ENCODE data around the gene TMEM225B. TPM values are rescaled to one million over a fixed set of nuclear protein-coding genes. Genes with fewer than 3 reads are reported as not detected.
"Not testable (repeated sequence)": the region's sequence is repeated elsewhere in the genome, so short reads cannot be mapped to it uniquely, and the experiment has no call there.

Gene TMEM225B
- polyA plus RNA-seq, 1 donor from 2014 or later, result 2.9 TPM

DNA sequence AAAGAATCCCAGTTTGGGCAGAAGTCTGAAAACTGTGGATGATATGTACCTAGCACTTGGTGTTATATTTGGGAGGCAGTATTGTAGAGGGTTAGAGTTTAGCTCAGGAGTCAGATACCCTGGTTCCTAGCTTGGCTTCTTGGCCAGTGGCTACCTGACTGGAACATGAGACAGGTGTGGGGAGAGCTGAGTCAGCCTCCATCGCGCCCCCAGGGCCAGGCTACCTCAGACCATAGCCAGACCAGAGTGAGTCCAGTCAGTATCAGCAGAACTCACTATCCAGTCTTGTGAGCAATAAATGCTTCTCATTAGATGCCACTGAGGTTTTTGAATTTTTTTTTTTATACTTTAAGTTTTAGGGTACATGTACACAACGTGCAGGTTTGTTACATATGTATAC, 55.7 kb downstream of the TMEM225B start:
- no peaks in the 10 kb centered on the region for H3K79me2 ChIP-seq (replicated peaks; ENCODE audit: insufficient read depth, low read length)
- H3K9me3 ChIP-seq (ENCODE audit: low read length), result no peaks in the 10 kb centered on the region
- H2AFZ ChIP-seq (ENCODE audit: low read depth, low read length), result no peak overlapping the region
- no peaks in the 10 kb centered on the region for H3K36me3 ChIP-seq (ENCODE audit: insufficient read depth, low read length)
- no peak overlapping the region for H3K27ac ChIP-seq (ENCODE audit: low read length)
- H3K4me2 ChIP-seq (ENCODE audit: low read length), result no peak overlapping the region
- H3K9ac ChIP-seq (ENCODE audit: low read length), result no peak overlapping the region
- no peaks in the 10 kb centered on the region for H3K27me3 ChIP-seq (ENCODE audit: insufficient read depth, low read depth, low read length)
- H4K20me1 ChIP-seq (ENCODE audit: insufficient read depth), result no peaks in the 10 kb centered on the region
- no peaks in the 10 kb centered on the region for H3K9me2 ChIP-seq (ENCODE audit: insufficient read depth, low read length)
- H3K4me3 ChIP-seq (ENCODE audit: low read length), result no peak overlapping the region
- no peaks in the 10 kb centered on the region for H3F3A ChIP-seq (ENCODE audit: insufficient read depth, low read length, poor library complexity, severe bottlenecking)
- TF ChIP-seq RAD21 (conservative IDR thresholded peaks at IDR 0.05), result no peak
- TF ChIP-seq REST (IDR thresholded peaks at IDR 0.05; ENCODE audit: borderline replicate concordance), result no peak
- TF ChIP-seq CTCF (IDR thresholded peaks at IDR 0.05; ENCODE audit: poor library complexity, severe bottlenecking), result no peak
- TF ChIP-seq TAF1 (IDR thresholded peaks at IDR 0.05; ENCODE audit: low read depth), result no peak
- no peak for TF ChIP-seq EZH2 (IDR thresholded peaks at IDR 0.05; ENCODE audit: borderline replicate concordance, insufficient read depth, low read length, poor library complexity, severe bottlenecking)
- TF ChIP-seq EP300 (conservative IDR thresholded peaks at IDR 0.05; ENCODE audit: poor library complexity, severe bottlenecking), result no peak
- no peak for TF ChIP-seq SMC3 (conservative IDR thresholded peaks at IDR 0.05; ENCODE audit: poor library complexity)
- TF ChIP-seq MXI1 (conservative IDR thresholded peaks at IDR 0.05; ENCODE audit: poor library complexity, severe bottlenecking), result no peak
- TF ChIP-seq POLR2AphosphoS5 (IDR thresholded peaks at IDR 0.05), result no peak

GRCh38 chr7:99654626-99655025, 56.6 kb downstream of the TMEM225B start:
- H3F3A ChIP-seq (ENCODE audit: insufficient read depth, low read length, poor library complexity, severe bottlenecking); H4K20me1 ChIP-seq (ENCODE audit: insufficient read depth); H3K9me2 ChIP-seq (ENCODE audit: insufficient read depth, low read length): not testable (repeated sequence)

DNA sequence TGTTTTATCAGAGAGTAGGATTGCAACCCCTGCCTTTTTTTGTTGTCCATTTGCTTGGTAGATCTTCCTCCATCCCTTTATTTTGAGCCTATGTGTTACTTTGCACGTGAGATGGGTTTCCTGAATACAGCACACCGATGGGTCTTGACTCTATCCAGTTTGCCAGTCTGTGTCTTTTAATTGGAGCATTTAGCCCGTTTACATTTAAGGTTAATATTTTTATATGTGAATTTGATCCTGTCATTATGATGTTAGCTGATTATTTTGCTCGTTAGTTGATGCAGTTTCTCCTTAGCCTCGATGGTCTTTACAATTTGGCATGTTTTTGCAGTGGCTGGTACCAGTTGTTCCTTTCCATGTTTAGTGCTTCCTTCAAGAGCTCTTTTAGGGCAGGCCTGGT, 59.8 kb downstream of the TMEM225B start:
- H3K27me3 ChIP-seq (ENCODE audit: insufficient read depth, low read depth, low read length); H3K4me3 ChIP-seq (ENCODE audit: low read length); H3K9me3 ChIP-seq (ENCODE audit: low read length); H3K79me2 ChIP-seq (replicated peaks; ENCODE audit: insufficient read depth, low read length); H3K4me2 ChIP-seq (ENCODE audit: low read length); H3K9ac ChIP-seq (ENCODE audit: low read length); H3K9me2 ChIP-seq (ENCODE audit: insufficient read depth, low read length); H3F3A ChIP-seq (ENCODE audit: insufficient read depth, low read length, poor library complexity, severe bottlenecking); H2AFZ ChIP-seq (ENCODE audit: low read depth, low read length); H3K36me3 ChIP-seq (ENCODE audit: insufficient read depth, low read length); H3K27ac ChIP-seq (ENCODE audit: low read length); H4K20me1 ChIP-seq (ENCODE audit: insufficient read depth): not testable (repeated sequence)

More at GRCh38 chr7:99654626-99655025, 56.6 kb downstream of the TMEM225B start:
- H3K27ac ChIP-seq (ENCODE audit: low read length); H3K4me2 ChIP-seq (ENCODE audit: low read length); H3K79me2 ChIP-seq (replicated peaks; ENCODE audit: insufficient read depth, low read length); H3K9me3 ChIP-seq (ENCODE audit: low read length); H3K4me3 ChIP-seq (ENCODE audit: low read length); H2AFZ ChIP-seq (ENCODE audit: low read depth, low read length); H3K27me3 ChIP-seq (ENCODE audit: insufficient read depth, low read depth, low read length); H3K9ac ChIP-seq (ENCODE audit: low read length); H3K36me3 ChIP-seq (ENCODE audit: insufficient read depth, low read length): not testable (repeated sequence)

Other genes with a start within 250 kb of the TMEM225B start
- gene ARPC1B, start 223.5 kb upstream of the TMEM225B start, polyA plus RNA-seq, result 1.7 and 3.6 TPM in 2 replicates
- 185 and 212 TPM in 2 replicates for gene PDAP1, start 189.7 kb upstream of the TMEM225B start, polyA plus RNA-seq
- 200 and 251 TPM in 2 replicates for gene BUD31, start 189.3 kb upstream of the TMEM225B start, polyA plus RNA-seq
- 4.0 and 5.7 TPM in 2 replicates for gene PTCD1, start 159.5 kb upstream of the TMEM225B start, polyA plus RNA-seq
- 209 and 238 TPM in 2 replicates for gene CPSF4, start 159.3 kb upstream of the TMEM225B start, polyA plus RNA-seq
- gene ATP5MF, start 132.1 kb upstream of the TMEM225B start, polyA plus RNA-seq, result 1,790 and 1,998 TPM in 2 replicates
- 49.9 and 59.8 TPM in 2 replicates for gene ZNF789, start 125.4 kb upstream of the TMEM225B start, polyA plus RNA-seq
- 9.5 and 11.2 TPM in 2 replicates for gene ZNF394, start 98.0 kb upstream of the TMEM225B start, polyA plus RNA-seq
- 18.6 and 21.8 TPM in 2 replicates for gene ZKSCAN5, start 93.6 kb upstream of the TMEM225B start, polyA plus RNA-seq
- 21.7 and 24.0 TPM in 2 replicates for gene FAM200A, start 46.2 kb upstream of the TMEM225B start, polyA plus RNA-seq
- gene ZNF655, start 39.6 kb upstream of the TMEM225B start, polyA plus RNA-seq, result 89.0 and 92.8 TPM in 2 replicates
- gene ZSCAN25, start 18.7 kb downstream of the TMEM225B start, polyA plus RNA-seq, result 12.1 and 12.2 TPM in 2 replicates
- not detected in 2 replicates for gene CYP3A5, start 81.7 kb downstream of the TMEM225B start, polyA plus RNA-seq
- not detected in 2 replicates for gene CYP3A7, start 136.9 kb downstream of the TMEM225B start, polyA plus RNA-seq
- not detected in 2 replicates for gene CYP3A4, start 185.9 kb downstream of the TMEM225B start, polyA plus RNA-seq
- 0.48 TPM in 1 of 2 replicates, not detected in the other for gene CYP3A43, start 229.7 kb downstream of the TMEM225B start, polyA plus RNA-seq